Mesenteric fat pad (tissue), 1 donor: ENCODE data around the gene NACC1. TPM values are rescaled to one million over a fixed set of nuclear protein-coding genes. Genes with fewer than 3 reads are reported as not detected.
A peak's percentile ranks its signal among the peaks of the same experiment; 100 is the strongest.

ENCODE experiments used
- DNase-seq: peaks from one replicate; pipeline ENCODE4 v3.0.0-alpha.2; 2020; ENCODE audit warnings: low spot score
- total RNA-seq: library from RNA; stranded (reverse); fragmentation: NEBNext Ultra II Directional; extraction: Animal tissue kit (Norgen Biotek cat#: 25700); gene quantifications from one replicate; pipeline ENCODE4 v1.2.1, GENCODE V29; 2021
- donor health status: DM: yes; HTN: yes; CAD: no.

NACC1 gene
- total RNA-seq, 1 donor from 2014 or later: 45.2 TPM

GRCh38 chr19:13087795-13088537, 30.1 kb upstream of the NACC1 start:
- no peak for DNase-seq

- DNase-seq: no peak
Observed at GRCh38 chr19:13089139-13089856, 28.8 kb upstream of the NACC1 start.

- no peak for DNase-seq
Observed at GRCh38 chr19:13089857-13090507, 28.1 kb upstream of the NACC1 start.

- DNase-seq: no peak
Observed at GRCh38 chr19:13090511-13091231, 27.4 kb upstream of the NACC1 start.

GRCh38 chr19:13091400-13092157, 26.5 kb upstream of the NACC1 start:
- no peak for DNase-seq

GRCh38 chr19:13092158-13092543, 25.9 kb upstream of the NACC1 start:
- DNase-seq: no peak

GRCh38 chr19:13092606-13093235, 25.3 kb upstream of the NACC1 start:
- no peak for DNase-seq

- DNase-seq: peak; percentile 94
Observed at GRCh38 chr19:13093407-13094105, 24.5 kb upstream of the NACC1 start.

GRCh38 chr19:13094106-13094504, 24.0 kb upstream of the NACC1 start:
- DNase-seq: no peak

- no peak for DNase-seq
Observed at GRCh38 chr19:13094771-13095392, 23.2 kb upstream of the NACC1 start.

- no peak for DNase-seq
Observed at GRCh38 chr19:13095393-13095784, 22.7 kb upstream of the NACC1 start.

GRCh38 chr19:13095934-13096927, 21.8 kb upstream of the NACC1 start:
- DNase-seq: no peak

- no peak for DNase-seq
Observed at GRCh38 chr19:13097033-13097462, 21.0 kb upstream of the NACC1 start.

- DNase-seq: no peak
Observed at GRCh38 chr19:13097463-13098258, 20.4 kb upstream of the NACC1 start.

GRCh38 chr19:13098277-13099072, 19.6 kb upstream of the NACC1 start:
- DNase-seq: no peak
